HUES48 (cell line): ENCODE measurements around the gene ATG2B.
"Not testable (repeated sequence)": the region's sequence is repeated elsewhere in the genome, so short reads cannot be mapped to it uniquely, and the experiment has no call there.

Experiments
- H3K27ac ChIP-seq: one replicate; pipeline ENCODE4 v1.7.0; 2013; ENCODE audit warnings: low read depth, low read length, inconsistent platforms
- H3K27me3 ChIP-seq: 2 replicates; pipeline ENCODE4 v1.6.1; 2013; ENCODE audit warnings: mild to moderate bottlenecking, low read length; ENCODE audit not compliant: control insufficient read depth, insufficient read depth
- H3K36me3 ChIP-seq: 2 replicates; pipeline ENCODE4 v1.6.1; 2013; ENCODE audit warnings: low read length; ENCODE audit not compliant: control insufficient read depth, insufficient read depth
- H3K4me1 ChIP-seq: 2 replicates; pipeline ENCODE4 v1.6.1; 2013; ENCODE audit warnings: mild to moderate bottlenecking, low read length; ENCODE audit not compliant: control insufficient read depth, insufficient read depth
- H3K4me3 ChIP-seq: 2 replicates; pipeline ENCODE4 v1.5.1; 2013; ENCODE audit warnings: mild to moderate bottlenecking, low read depth, low read length
- H3K9ac ChIP-seq: 2 replicates; pipeline ENCODE4 v1.6.1; 2013; ENCODE audit warnings: mild to moderate bottlenecking, low read depth, low read length, moderate library complexity
- H3K9me3 ChIP-seq: 2 replicates; pipeline ENCODE4 v1.6.1; 2013; ENCODE audit warnings: low read length; ENCODE audit not compliant: control insufficient read depth, insufficient read depth

ATG2B gene

GRCh38 chr14:96349286-96350075 is 13.7 kb downstream of the ATG2B start:
- Histone ChIP-seq H3K9ac (no peak overlapping the region), H3K36me3 (no peaks in the 10 kb centered on the region), H3K9me3 (no peaks in the 10 kb centered on the region), H3K4me3 (no peak overlapping the region), H3K27ac (peak overlapping the region; percentile 57), H3K4me1 (peaks cover 16% of the 10 kb centered on the region), H3K27me3 (no peaks in the 10 kb centered on the region)

- not testable (repeated sequence) for H3K4me3 ChIP-seq, H3K36me3 ChIP-seq, H3K9me3 ChIP-seq, H3K27me3 ChIP-seq, H3K27ac ChIP-seq, H3K9ac ChIP-seq
- H3K4me1 ChIP-seq: peaks cover 16% of the 10 kb centered on the region
Measured at GRCh38 chr14:96347957-96348356, 15.2 kb downstream of the ATG2B start.

- H3K9ac ChIP-seq: no peak overlapping the region
Measured at GRCh38 chr14:96345669-96346068, 17.5 kb downstream of the ATG2B start.

GRCh38 chr14:96341323-96341722 is 21.8 kb downstream of the ATG2B start:
- H3K27me3 ChIP-seq: no peaks in the 10 kb centered on the region
- no peaks in the 10 kb centered on the region for H3K4me1 ChIP-seq
- no peak overlapping the region for H3K27ac ChIP-seq
- H3K4me3 ChIP-seq: no peak overlapping the region
- peaks cover 28% of the 10 kb centered on the region for H3K36me3 ChIP-seq
- H3K9me3 ChIP-seq: no peaks in the 10 kb centered on the region
- H3K9ac ChIP-seq: no peak overlapping the region

More at GRCh38 chr14:96345669-96346068, 17.5 kb downstream of the ATG2B start:
- H3K27me3 ChIP-seq: no peaks in the 10 kb centered on the region
- peaks cover 16% of the 10 kb centered on the region for H3K4me1 ChIP-seq
- H3K4me3 ChIP-seq: no peak overlapping the region
- H3K27ac ChIP-seq: no peak overlapping the region
- H3K36me3 ChIP-seq: peaks cover 9% of the 10 kb centered on the region
- H3K9me3 ChIP-seq: no peaks in the 10 kb centered on the region

- no peak overlapping the region for H3K9ac ChIP-seq
Measured at GRCh38 chr14:96338551-96338950, 24.6 kb downstream of the ATG2B start.

GRCh38 chr14:96324219-96324618 is 38.9 kb downstream of the ATG2B start:
- Histone ChIP-seq H3K4me3 (no peak overlapping the region), H3K9ac (no peak overlapping the region), H3K27ac (no peak overlapping the region), H3K4me1 (peaks cover 19% of the 10 kb centered on the region; the same call in 1 of the 2 replicates), H3K9me3 (no peaks in the 10 kb centered on the region), H3K36me3 (peaks cover 36% of the 10 kb centered on the region), H3K27me3 (no peaks in the 10 kb centered on the region)

More at GRCh38 chr14:96338551-96338950, 24.6 kb downstream of the ATG2B start:
- H3K36me3 ChIP-seq: peaks cover 28% of the 10 kb centered on the region
- no peak overlapping the region for H3K27ac ChIP-seq
- H3K9me3 ChIP-seq: no peaks in the 10 kb centered on the region
- H3K4me3 ChIP-seq: no peak overlapping the region
- H3K27me3 ChIP-seq: no peaks in the 10 kb centered on the region
- H3K4me1 ChIP-seq: peaks cover 13% of the 10 kb centered on the region; the same call in 1 of the 2 replicates

GRCh38 chr14:96320605-96321004 is 42.5 kb downstream of the ATG2B start:
- Histone ChIP-seq H3K9ac (no peak overlapping the region), H3K36me3 (peaks cover 51% of the 10 kb centered on the region), H3K4me1 (peaks cover 9% of the 10 kb centered on the region; the same call in 1 of the 2 replicates), H3K4me3 (no peak overlapping the region), H3K27me3 (no peaks in the 10 kb centered on the region), H3K9me3 (no peaks in the 10 kb centered on the region), H3K27ac (no peak overlapping the region)

GRCh38 chr14:96318836-96319235 is 44.3 kb downstream of the ATG2B start:
- Histone ChIP-seq H3K4me3 (no peak overlapping the region), H3K4me1 (no peaks in the 10 kb centered on the region), H3K36me3 (peaks cover 54% of the 10 kb centered on the region), H3K9ac (no peak overlapping the region), H3K27me3 (no peaks in the 10 kb centered on the region), H3K27ac (no peak overlapping the region), H3K9me3 (no peaks in the 10 kb centered on the region)

GRCh38 chr14:96316087-96316486 is 47.1 kb downstream of the ATG2B start:
- peaks cover 63% of the 10 kb centered on the region for H3K36me3 ChIP-seq
- H3K4me1 ChIP-seq: no peaks in the 10 kb centered on the region

GRCh38 chr14:96310906-96311305 is 52.2 kb downstream of the ATG2B start:
- Histone ChIP-seq H3K36me3 (peaks cover 81% of the 10 kb centered on the region), H3K27me3 (no peaks in the 10 kb centered on the region), H3K4me3 (no peak overlapping the region), H3K9ac (no peak overlapping the region), H3K4me1 (no peaks in the 10 kb centered on the region), H3K9me3 (no peaks in the 10 kb centered on the region), H3K27ac (no peak overlapping the region)

More at GRCh38 chr14:96316087-96316486, 47.1 kb downstream of the ATG2B start:
- Histone ChIP-seq H3K9me3 (no peaks in the 10 kb centered on the region), H3K9ac (no peak overlapping the region), H3K27me3 (no peaks in the 10 kb centered on the region), H3K27ac (no peak overlapping the region), H3K4me3 (no peak overlapping the region)

GRCh38 chr14:96309896-96310330 is 53.2 kb downstream of the ATG2B start:
- Histone ChIP-seq H3K9me3 (no peaks in the 10 kb centered on the region), H3K36me3 (peaks cover 75% of the 10 kb centered on the region), H3K27ac (no peak overlapping the region), H3K4me1 (no peaks in the 10 kb centered on the region), H3K9ac (no peak overlapping the region), H3K4me3 (no peak overlapping the region), H3K27me3 (no peaks in the 10 kb centered on the region)
